Stimulated activated CD8-positive, alpha-beta memory T cell treated with anti-CD3 and anti-CD28 coated beads, Interleukin-2, amount 100 ng/mL, for 1 hour (primary cell): Measurements from ENCODE around the gene ECM1.

Experiments used
- DNase-seq, 2 donors: peaks; one replicate each; pipeline ENCODE4 v3.0.0-alpha.2; 2020; ENCODE audit warnings: low read depth in 2 of 2

The ECM1 gene

DNA sequence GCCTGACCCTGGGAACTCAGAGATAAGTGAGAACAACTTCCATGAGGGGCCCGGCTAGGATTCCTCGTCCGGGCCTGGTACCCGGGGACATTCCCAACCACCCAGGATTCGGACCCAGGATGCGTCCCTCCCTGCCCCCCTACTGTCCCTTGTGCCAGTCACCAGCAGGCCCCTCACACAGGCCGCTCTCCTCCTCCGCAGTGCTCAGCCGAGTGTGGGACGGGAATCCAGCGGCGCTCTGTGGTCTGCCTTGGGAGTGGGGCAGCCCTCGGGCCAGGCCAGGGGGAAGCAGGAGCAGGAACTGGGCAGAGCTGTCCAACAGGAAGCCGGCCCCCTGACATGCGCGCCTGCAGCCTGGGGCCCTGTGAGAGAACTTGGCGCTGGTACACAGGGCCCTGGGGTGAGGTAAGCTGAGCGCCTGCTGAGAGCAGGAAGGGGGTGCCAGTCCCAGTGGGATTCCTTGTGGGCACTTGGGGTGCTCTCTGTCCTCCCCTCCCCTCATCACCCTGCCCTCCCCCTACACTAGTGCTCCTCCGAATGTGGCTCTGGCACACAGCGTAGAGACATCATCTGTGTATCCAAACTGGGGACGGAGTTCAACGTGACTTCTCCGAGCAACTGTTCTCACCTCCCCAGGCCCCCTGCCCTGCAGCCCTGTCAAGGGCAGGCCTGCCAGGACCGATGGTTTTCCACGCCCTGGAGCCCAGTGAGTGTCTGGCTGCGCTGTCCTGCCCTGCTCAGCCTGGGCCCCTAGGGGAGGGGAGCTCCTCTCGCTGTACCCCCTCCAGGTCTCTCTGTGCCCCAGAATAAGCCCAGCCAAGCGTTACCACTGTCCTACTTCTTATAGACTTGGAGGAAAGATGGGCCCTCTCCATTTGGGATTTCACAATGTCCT is 51.1 kb downstream of the ECM1 start:
- no peak for DNase-seq

- DNase-seq: no peak
These were observed 51.7 kb downstream of the ECM1 start for GRCh38 chr1:150559656-150560010.

DNA sequence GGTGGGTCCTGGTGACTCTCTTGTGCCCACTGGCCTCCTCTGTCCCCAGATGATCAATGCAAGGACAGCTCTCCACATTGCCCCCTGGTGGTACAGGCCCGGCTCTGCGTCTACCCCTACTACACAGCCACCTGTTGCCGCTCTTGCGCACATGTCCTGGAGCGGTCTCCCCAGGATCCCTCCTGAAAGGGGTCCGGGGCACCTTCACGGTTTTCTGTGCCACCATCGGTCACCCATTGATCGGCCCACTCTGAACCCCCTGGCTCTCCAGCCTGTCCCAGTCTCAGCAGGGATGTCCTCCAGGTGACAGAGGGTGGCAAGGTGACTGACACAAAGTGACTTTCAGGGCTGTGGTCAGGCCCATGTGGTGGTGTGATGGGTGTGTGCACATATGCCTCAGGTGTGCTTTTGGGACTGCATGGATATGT is 52.1 kb downstream of the ECM1 start:
- no peak for DNase-seq

DNA sequence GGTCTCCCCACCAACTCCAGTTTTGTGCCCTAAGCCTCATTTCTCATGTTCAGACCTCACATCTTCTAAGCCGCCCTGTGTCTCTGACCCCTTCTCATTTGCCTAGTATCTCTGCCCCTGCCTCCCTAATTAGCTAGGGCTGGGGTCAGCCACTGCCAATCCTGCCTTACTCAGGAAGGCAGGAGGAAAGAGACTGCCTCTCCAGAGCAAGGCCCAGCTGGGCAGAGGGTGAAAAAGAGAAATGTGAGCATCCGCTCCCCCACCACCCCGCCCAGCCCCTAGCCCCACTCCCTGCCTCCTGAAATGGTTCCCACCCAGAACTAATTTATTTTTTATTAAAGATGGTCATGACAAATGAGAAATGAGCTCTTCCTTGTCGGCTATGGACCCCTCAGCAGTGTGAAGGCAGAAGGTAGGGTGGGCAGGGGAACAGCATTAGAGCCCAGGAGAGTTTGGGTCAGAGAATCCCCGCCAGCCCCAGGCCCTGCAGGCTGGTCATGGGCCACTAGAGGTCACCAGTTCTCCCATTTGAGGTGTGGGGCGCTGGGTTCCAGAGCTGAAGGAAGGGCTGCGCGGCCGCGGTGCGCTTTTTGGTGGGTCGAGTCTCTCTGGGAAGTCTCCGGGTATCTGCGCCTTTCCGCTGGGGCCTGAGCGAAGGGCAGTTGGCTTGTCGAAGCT is 52.8 kb downstream of the ECM1 start:
- peak; percentile 65 to 69 for DNase-seq

- no peak for DNase-seq
These were observed 53.5 kb downstream of the ECM1 start for GRCh38 chr1:150561254-150561973.

DNA sequence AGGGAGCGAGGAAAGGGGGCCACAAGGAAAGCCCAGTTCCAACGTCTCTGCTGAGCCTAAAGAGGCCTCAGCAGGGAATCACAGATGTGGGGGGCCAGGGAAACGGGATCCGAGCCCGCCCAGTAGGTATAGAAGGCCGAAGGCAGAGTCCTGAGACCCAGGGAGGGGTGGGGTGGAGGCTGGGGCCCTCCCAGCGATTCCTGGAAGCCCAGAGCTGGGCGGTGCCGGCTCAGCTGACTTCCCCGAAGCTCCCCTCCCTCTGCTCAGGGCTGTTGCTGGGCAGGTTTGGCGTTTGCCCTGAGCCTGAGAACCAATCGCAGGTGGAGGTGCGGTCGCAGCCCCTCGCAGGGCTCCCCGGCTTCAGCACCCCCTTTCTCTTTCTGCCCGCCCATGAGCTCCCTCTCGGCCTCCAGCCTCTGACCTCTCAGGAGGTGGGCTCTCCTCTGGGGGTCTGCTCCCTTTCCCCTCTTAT is 54.1 kb downstream of the ECM1 start:
- DNase-seq: peak; percentile 67 to 73

DNA sequence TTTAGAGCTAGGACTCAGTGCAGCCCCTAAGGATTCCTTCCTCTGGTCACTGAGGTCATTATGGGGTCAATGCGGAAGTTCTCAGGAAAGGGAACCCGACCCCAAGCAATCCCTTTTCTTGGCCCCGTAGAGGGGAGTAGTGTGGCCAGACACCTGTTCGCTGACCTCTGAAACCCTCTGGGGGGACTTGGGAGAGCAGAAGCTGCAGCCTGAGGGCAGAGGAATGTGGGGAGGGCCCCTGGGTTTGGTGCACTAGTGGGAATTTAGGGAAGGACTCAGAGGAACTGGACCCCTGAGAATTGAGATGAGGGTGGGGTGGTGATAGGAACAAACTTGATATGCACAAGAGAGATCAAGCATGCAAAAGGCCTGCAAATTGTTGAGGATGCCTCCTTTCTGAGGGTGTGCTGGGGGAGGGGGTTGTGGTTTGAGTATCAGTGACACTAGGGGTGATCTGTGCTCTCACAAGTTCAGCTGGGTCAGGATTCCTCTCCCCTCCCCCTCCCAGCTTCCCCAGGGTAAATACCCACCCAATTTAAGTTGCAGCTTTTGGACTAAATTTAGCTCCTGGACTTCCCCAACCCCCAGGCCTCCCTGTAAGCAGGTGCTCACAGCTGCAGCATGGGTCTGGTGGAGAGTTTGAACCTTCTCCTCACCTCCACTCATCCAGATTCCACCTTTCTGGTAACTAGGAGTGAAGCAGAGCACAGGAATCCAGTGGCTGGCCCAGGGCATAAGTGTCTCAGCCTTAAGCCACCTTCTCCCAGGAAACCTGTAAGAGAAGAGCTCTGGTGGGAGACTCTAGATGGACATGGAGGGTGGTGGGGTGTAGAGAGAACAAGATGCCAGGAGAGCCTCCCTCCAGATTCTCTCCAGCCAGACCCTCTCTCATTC is 54.8 kb downstream of the ECM1 start:
- no peak for DNase-seq
